Lower leg skin (tissue), 3 donors: Measurements from ENCODE around the gene FMO2.

Experiments
- POLR2A ChIP-seq, 2 donors: fragments of 450-650 bp; IDR thresholded peaks; one replicate each; pipeline ENCODE4 v1.6.1; 2016 to 2017; ENCODE audit warnings: antibody characterized with exemption in 2 of 2, mild to moderate bottlenecking in 1 of 2, moderate library complexity in 1 of 2
- TF ChIP-seq, protein P1 (sequence below), 3 donors: fragments of 450-650 bp; IDR thresholded peaks; one replicate each; pipeline ENCODE4 v1.5.1; 2016; ENCODE audit warnings: antibody characterized with exemption in 3 of 3, mild to moderate bottlenecking in 3 of 3, moderate library complexity in 2 of 3

DNA sequence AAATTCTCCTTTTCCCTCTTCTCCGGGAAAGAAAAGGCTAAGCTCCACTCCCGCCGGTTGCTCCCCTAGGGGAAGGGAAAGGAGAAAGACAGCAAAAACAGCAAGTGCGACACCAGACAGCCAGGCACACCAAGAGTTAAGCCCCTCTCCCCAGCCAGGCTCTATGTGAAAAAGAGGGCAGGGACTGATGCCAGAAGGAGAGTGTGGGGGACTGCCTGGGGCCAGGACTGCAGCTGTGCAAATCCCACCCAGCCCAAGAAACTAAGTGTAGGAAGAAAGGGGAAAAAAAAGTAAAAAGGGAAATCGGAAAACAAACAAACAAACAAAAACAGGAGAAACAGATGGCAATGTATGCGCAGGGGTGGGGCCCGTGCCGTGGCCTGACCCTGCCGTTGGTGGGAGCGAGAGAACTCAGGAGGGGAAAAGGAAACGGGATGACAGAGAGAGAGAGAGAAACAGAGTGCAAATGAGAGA lies 35.5 kb downstream of the FMO2 start:
- TF ChIP-seq, protein P1, sequence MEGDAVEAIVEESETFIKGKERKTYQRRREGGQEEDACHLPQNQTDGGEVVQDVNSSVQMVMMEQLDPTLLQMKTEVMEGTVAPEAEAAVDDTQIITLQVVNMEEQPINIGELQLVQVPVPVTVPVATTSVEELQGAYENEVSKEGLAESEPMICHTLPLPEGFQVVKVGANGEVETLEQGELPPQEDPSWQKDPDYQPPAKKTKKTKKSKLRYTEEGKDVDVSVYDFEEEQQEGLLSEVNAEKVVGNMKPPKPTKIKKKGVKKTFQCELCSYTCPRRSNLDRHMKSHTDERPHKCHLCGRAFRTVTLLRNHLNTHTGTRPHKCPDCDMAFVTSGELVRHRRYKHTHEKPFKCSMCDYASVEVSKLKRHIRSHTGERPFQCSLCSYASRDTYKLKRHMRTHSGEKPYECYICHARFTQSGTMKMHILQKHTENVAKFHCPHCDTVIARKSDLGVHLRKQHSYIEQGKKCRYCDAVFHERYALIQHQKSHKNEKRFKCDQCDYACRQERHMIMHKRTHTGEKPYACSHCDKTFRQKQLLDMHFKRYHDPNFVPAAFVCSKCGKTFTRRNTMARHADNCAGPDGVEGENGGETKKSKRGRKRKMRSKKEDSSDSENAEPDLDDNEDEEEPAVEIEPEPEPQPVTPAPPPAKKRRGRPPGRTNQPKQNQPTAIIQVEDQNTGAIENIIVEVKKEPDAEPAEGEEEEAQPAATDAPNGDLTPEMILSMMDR (IDR thresholded peaks at IDR 0.05): no peak
- TF ChIP-seq POLR2A (IDR thresholded peaks at IDR 0.05): no peak
